ENCODE data around the gene SORCS1. TPM values are rescaled to one million over a fixed set of nuclear protein-coding genes. Genes with fewer than 3 reads are reported as not detected.

SORCS1 gene
- total and polyA plus RNA-seq, 4 donors: 0.04 to 3.5 (median 0.05) TPM

- 51 to 64% methylated on average over 3 of the region's 3 CpGs for WGBS, 2 donors
- Histone ChIP-seq H3K36me3 (ENCODE audit: control insufficient read depth in 4 of 4, insufficient read depth in 4 of 4, low read length in 4 of 4) (no peaks in the 10 kb centered on the region), H3K9ac (ENCODE audit: insufficient read depth in 1 of 2, low read length in 2 of 2) (no peak overlapping the region), H3K27ac (ENCODE audit: low read depth in 1 of 2, low read length in 1 of 2) (no peak overlapping the region), H3K4me3 (no peak overlapping the region), H3K27me3 (ENCODE audit: control insufficient read depth in 3 of 3, insufficient read depth in 3 of 3, low read length in 2 of 3) (no peaks in the 10 kb centered on the region), H3K9me3 (ENCODE audit: control insufficient read depth in 4 of 4, insufficient read depth in 3 of 4, low read length in 3 of 4) (peaks cover 0 to 3% (median 0%) of the 10 kb centered on the region in 4 donors), H3K4me1 (ENCODE audit: control insufficient read depth in 5 of 5, insufficient read depth in 5 of 5, low read length in 5 of 5) (no peaks in the 10 kb centered on the region)
- TF ChIP-seq CTCF (IDR thresholded peaks at IDR 0.05; ENCODE audit: control extremely low read depth, extremely low read depth): no peak
- DNase-seq (peak in 1 of 3 donors; percentile 20), ATAC-seq (ENCODE audit: insufficient read depth, low FRiP score) (no peak)
These were observed 197.1 kb downstream of the SORCS1 start for GRCh38 chr10:106967452-106967851.

GRCh38 chr10:106960812-106961211 is 203.7 kb downstream of the SORCS1 start:
- Histone ChIP-seq H3K9me3 (ENCODE audit: control insufficient read depth in 4 of 4, insufficient read depth in 3 of 4, low read length in 3 of 4) (peaks cover 0 to 3% (median 0%) of the 10 kb centered on the region in 4 donors), H3K36me3 (ENCODE audit: control insufficient read depth in 4 of 4, insufficient read depth in 4 of 4, low read length in 4 of 4) (no peaks in the 10 kb centered on the region), H3K4me1 (ENCODE audit: control insufficient read depth in 5 of 5, insufficient read depth in 5 of 5, low read length in 5 of 5) (peaks cover 0 to 2% (median 0%) of the 10 kb centered on the region in 5 donors), H3K4me3 (no peak overlapping the region), H3K27me3 (ENCODE audit: control insufficient read depth in 3 of 3, insufficient read depth in 3 of 3, low read length in 2 of 3) (no peaks in the 10 kb centered on the region), H3K9ac (ENCODE audit: insufficient read depth in 1 of 2, low read length in 2 of 2) (no peak overlapping the region), H3K27ac (ENCODE audit: low read depth in 1 of 2, low read length in 1 of 2) (no peak overlapping the region)
- WGBS, 2 donors: 93 to 100% methylated on average over 1 of the region's 1 CpG
- no peak for TF ChIP-seq CTCF (IDR thresholded peaks at IDR 0.05; ENCODE audit: control extremely low read depth, extremely low read depth)
- DNase-seq: no peak
- ATAC-seq (ENCODE audit: insufficient read depth, low FRiP score): no peak

- no peak for TF ChIP-seq CTCF (IDR thresholded peaks at IDR 0.05; ENCODE audit: control extremely low read depth, extremely low read depth)
- Histone ChIP-seq H3K9me3 (ENCODE audit: control insufficient read depth in 4 of 4, insufficient read depth in 3 of 4, low read length in 3 of 4) (no peaks in the 10 kb centered on the region), H3K27me3 (ENCODE audit: control insufficient read depth in 3 of 3, insufficient read depth in 3 of 3, low read length in 2 of 3) (no peaks in the 10 kb centered on the region), H3K27ac (ENCODE audit: low read depth in 1 of 2, low read length in 1 of 2) (no peak overlapping the region), H3K4me3 (no peak overlapping the region), H3K4me1 (ENCODE audit: control insufficient read depth in 5 of 5, insufficient read depth in 5 of 5, low read length in 5 of 5) (peaks cover 0 to 2% (median 0%) of the 10 kb centered on the region in 5 donors), H3K36me3 (ENCODE audit: control insufficient read depth in 4 of 4, insufficient read depth in 4 of 4, low read length in 4 of 4) (no peaks in the 10 kb centered on the region), H3K9ac (ENCODE audit: insufficient read depth in 1 of 2, low read length in 2 of 2) (no peak overlapping the region)
- ATAC-seq (ENCODE audit: insufficient read depth, low FRiP score): no peak
- WGBS, 2 donors: 80 to 82% methylated on average over 3 of the region's 3 CpGs
- no peak for DNase-seq
These were observed 205.0 kb downstream of the SORCS1 start for GRCh38 chr10:106959521-106959920.

Data from lung (tissue), 12 donors.